SK-N-DZ (cell line): Measurements from ENCODE around the gene PHF2.
"Not testable (repeated sequence)": the region's sequence is repeated elsewhere in the genome, so short reads cannot be mapped to it uniquely, and the experiment has no call there.

Experiments used
- DNase-seq: peaks from one replicate; pipeline ENCODE4 v3.0.0-alpha.2; 2015; ENCODE audit warnings: low spot score

PHF2 gene

GRCh38 chr9:93663877-93664548 lies 87.6 kb downstream of the PHF2 start:
- DNase-seq: no peak

- no peak for DNase-seq
Observed at GRCh38 chr9:93664549-93665120, 88.3 kb downstream of the PHF2 start.

GRCh38 chr9:93665128-93665636 lies 88.8 kb downstream of the PHF2 start:
- DNase-seq: no peak

GRCh38 chr9:93665637-93666438 lies 89.5 kb downstream of the PHF2 start:
- no peak for DNase-seq

GRCh38 chr9:93666439-93666784 lies 90.0 kb downstream of the PHF2 start:
- DNase-seq: not testable (repeated sequence)

- DNase-seq: no peak
Observed at GRCh38 chr9:93667006-93667405, 90.6 kb downstream of the PHF2 start.

- no peak for DNase-seq
Observed at GRCh38 chr9:93667627-93668026, 91.2 kb downstream of the PHF2 start.

GRCh38 chr9:93668261-93668871 lies 92.0 kb downstream of the PHF2 start:
- DNase-seq: no peak

GRCh38 chr9:93669116-93669957 lies 93.0 kb downstream of the PHF2 start:
- no peak for DNase-seq

- DNase-seq: no peak
Observed at GRCh38 chr9:93669958-93670207, 93.5 kb downstream of the PHF2 start.

GRCh38 chr9:93670208-93671019 lies 94.0 kb downstream of the PHF2 start:
- DNase-seq: no peak

GRCh38 chr9:93671020-93671338 lies 94.6 kb downstream of the PHF2 start:
- no peak for DNase-seq

- not testable (repeated sequence) for DNase-seq
Observed at GRCh38 chr9:93672330-93673020, 96.1 kb downstream of the PHF2 start.

- no peak for DNase-seq
Observed at GRCh38 chr9:93673021-93673838, 96.8 kb downstream of the PHF2 start.

- DNase-seq: no peak
Observed at GRCh38 chr9:93673839-93674334, 97.5 kb downstream of the PHF2 start.

GRCh38 chr9:93674580-93675335 lies 98.4 kb downstream of the PHF2 start:
- DNase-seq: no peak

- DNase-seq: no peak
Observed at GRCh38 chr9:93675336-93676150, 99.2 kb downstream of the PHF2 start.
